Neural progenitor cell (in vitro differentiated cells): ENCODE data around the gene MAGEA1. TPM values are rescaled to one million over a fixed set of nuclear protein-coding genes. Genes with fewer than 3 reads are reported as not detected.
"Not testable (repeated sequence)": the region's sequence is repeated elsewhere in the genome, so short reads cannot be mapped to it uniquely, and the experiment has no call there.

Experiments
- DNase-seq: peaks from one replicate; pipeline ENCODE4 v3.0.0-alpha.2; 2016; ENCODE audit warnings: low spot score
- H2AFZ ChIP-seq: fragments of 200-600 bp; sonication (generic); replicated peaks from 2 replicates; pipeline ENCODE4 v1.6.1; 2016; ENCODE audit warnings: antibody characterized with exemption
- H3F3A ChIP-seq: fragments of 200-600 bp; sonication (generic); 2 replicates; pipeline ENCODE4 v1.6.1; 2016; ENCODE audit warnings: antibody characterized with exemption, low read depth
- H3K27ac ChIP-seq: fragments of 200-600 bp; sonication (generic); 2 replicates; pipeline ENCODE4 v1.5.1; 2016; ENCODE audit warnings: mild to moderate bottlenecking
- H3K27me3 ChIP-seq: fragments of 200-600 bp; sonication (generic); 2 replicates; pipeline ENCODE4 v1.6.1; 2016; ENCODE audit warnings: mild to moderate bottlenecking, moderate library complexity
- H3K36me3 ChIP-seq: fragments of 200-600 bp; sonication (generic); 2 replicates; pipeline ENCODE4 v1.5.1; 2016
- H3K4me1 ChIP-seq: fragments of 200-600 bp; sonication (generic); 2 replicates; pipeline ENCODE4 v1.6.1; 2016; ENCODE audit warnings: mixed run types
- H3K4me2 ChIP-seq: fragments of 200-600 bp; sonication (generic); 2 replicates; pipeline ENCODE4 v1.6.1; 2016
- H3K4me3 ChIP-seq: fragments of 200-600 bp; sonication (generic); 2 replicates; pipeline ENCODE4 v1.5.1; 2016
- H3K79me2 ChIP-seq: fragments of 200-600 bp; sonication (generic); 2 replicates; pipeline ENCODE4 v1.6.1; 2016; ENCODE audit warnings: low read depth
- H3K9ac ChIP-seq: fragments of 200-600 bp; sonication (generic); 2 replicates; pipeline ENCODE4 v1.6.1; 2016
- H3K9me3 ChIP-seq: fragments of 200-600 bp; sonication (generic); 2 replicates; pipeline ENCODE4 v1.5.1; 2016; ENCODE audit warnings: low read depth
- H4K20me1 ChIP-seq: fragments of 200-600 bp; sonication (generic); 2 replicates; pipeline ENCODE4 v1.6.1; 2016; ENCODE audit warnings: low read depth
- H3K27ac Mint-ChIP-seq: 3 replicates; pipeline ENCODE4 v1.8.0; 2021; ENCODE audit warnings: mixed read lengths
- H3K27me3 Mint-ChIP-seq: 2 replicates; pipeline ENCODE4 v1.8.0; 2022; ENCODE audit warnings: low read depth, mild to moderate bottlenecking, inconsistent platforms, moderate library complexity, mixed read lengths; ENCODE audit not compliant: insufficient read depth
- H3K36me3 Mint-ChIP-seq: 3 replicates; pipeline ENCODE4 v1.8.0; 2021; ENCODE audit warnings: mixed read lengths
- H3K4me1 Mint-ChIP-seq: 3 replicates; pipeline ENCODE4 v1.8.0; 2021; ENCODE audit warnings: mixed read lengths
- H3K4me3 Mint-ChIP-seq: 3 replicates; pipeline ENCODE4 v1.8.0; 2021; ENCODE audit warnings: mild to moderate bottlenecking, moderate library complexity, mixed read lengths
- H3K9me3 Mint-ChIP-seq: 3 replicates; pipeline ENCODE4 v1.8.0; 2020; ENCODE audit warnings: mixed read lengths
- CTCF ChIP-seq: fragments of 200-600 bp; sonication (generic); IDR thresholded peaks from 2 replicates; pipeline ENCODE4 v1.5.1; 2017; ENCODE audit warnings: antibody characterized with exemption, mild to moderate bottlenecking
- EZH2 ChIP-seq: fragments of 200-600 bp; sonication (generic); IDR thresholded peaks from 2 replicates; pipeline ENCODE4 v1.6.1; 2017; ENCODE audit warnings: antibody characterized with exemption, mild to moderate bottlenecking, moderate library complexity
- EZH2phosphoT487 ChIP-seq: fragments of 200-600 bp; sonication (generic); IDR thresholded peaks from 2 replicates; pipeline ENCODE4 v1.6.1; 2017; ENCODE audit warnings: antibody characterized with exemption
- total RNA-seq: library from RNA; depleted of rRNA; stranded (reverse); fragments of >200 nt; gene quantifications from 2 replicates; pipeline ENCODE4 v1.2.3, GENCODE V29; 2015; ENCODE audit warnings: low replicate concordance

Gene MAGEA1
- total RNA-seq, result not detected in 2 replicates

- TF ChIP-seq CTCF (no peak), EZH2phosphoT487 (no peak)
- Histone ChIP-seq H3F3A (no peaks in the 10 kb centered on the region), H3K4me1 (no peaks in the 10 kb centered on the region), H3K27ac (no peak within 1 kb of the TSS), H3K9me3 (no peaks in the 10 kb centered on the region), H3K36me3 (no peaks in the 10 kb centered on the region), H2AFZ (no peak within 1 kb of the TSS), H3K27me3 (no peaks in the 10 kb centered on the region), H3K4me2 (no peak within 1 kb of the TSS), H3K79me2 (no peaks in the 10 kb centered on the region), H4K20me1 (no peaks in the 10 kb centered on the region), H3K9ac (no peak within 1 kb of the TSS), H3K4me3 (no peak within 1 kb of the TSS)
- H3K9me3 Mint-ChIP-seq, result peaks cover 18% of the 10 kb centered on the region
- H3K4me3 Mint-ChIP-seq, result no peak within 1 kb of the TSS
- H3K36me3 Mint-ChIP-seq, result no peaks in the 10 kb centered on the region
- no peak for DNase-seq
- H3K27me3 Mint-ChIP-seq, result peaks cover 3% of the 10 kb centered on the region
- H3K4me1 Mint-ChIP-seq, result no peaks in the 10 kb centered on the region
- no peak within 1 kb of the TSS for H3K27ac Mint-ChIP-seq
Measured at GRCh38 chrX:153179131-153179530, at the start of gene MAGEA1. Gene MAGEA1, plus strand, starts transcription at chrX:153179284. Its CDS starts 3,106 bp downstream, at chrX:153182390.

GRCh38 chrX:153132924-153133323, 46.2 kb upstream of the MAGEA1 start:
- H2AFZ ChIP-seq, H3K4me3 Mint-ChIP-seq, DNase-seq, H3K9ac ChIP-seq, H3K36me3 Mint-ChIP-seq, H3K9me3 ChIP-seq, H3F3A ChIP-seq, H4K20me1 ChIP-seq, H3K9me3 Mint-ChIP-seq, H3K27me3 Mint-ChIP-seq, H3K4me3 ChIP-seq, H3K4me1 Mint-ChIP-seq, H3K36me3 ChIP-seq, H3K27me3 ChIP-seq, H3K79me2 ChIP-seq, H3K27ac ChIP-seq, H3K4me2 ChIP-seq, H3K27ac Mint-ChIP-seq, H3K4me1 ChIP-seq: not testable (repeated sequence)

- H3F3A ChIP-seq, H3K27me3 Mint-ChIP-seq, H3K36me3 Mint-ChIP-seq, DNase-seq, H3K9me3 Mint-ChIP-seq, H3K27ac Mint-ChIP-seq, H3K4me1 Mint-ChIP-seq, H3K9ac ChIP-seq, H3K4me2 ChIP-seq, H3K9me3 ChIP-seq, H3K27ac ChIP-seq, H3K79me2 ChIP-seq, H3K4me3 ChIP-seq, H4K20me1 ChIP-seq, H3K4me3 Mint-ChIP-seq, H3K27me3 ChIP-seq, H3K36me3 ChIP-seq, H3K4me1 ChIP-seq, H2AFZ ChIP-seq: not testable (repeated sequence)
Measured at GRCh38 chrX:153139074-153139473, 40.0 kb upstream of the MAGEA1 start.

- not testable (repeated sequence) for H3K4me2 ChIP-seq, H3K36me3 ChIP-seq
Measured at GRCh38 chrX:153146288-153146687, 32.8 kb upstream of the MAGEA1 start.

GRCh38 chrX:153153516-153153915, 25.6 kb upstream of the MAGEA1 start:
- no peaks in the 10 kb centered on the region for H3K4me1 ChIP-seq
- no peak overlapping the region for H3K27ac Mint-ChIP-seq
- H4K20me1 ChIP-seq, result no peaks in the 10 kb centered on the region
- H3K4me3 Mint-ChIP-seq, result no peak overlapping the region
- H3K27me3 Mint-ChIP-seq, result peaks cover 4% of the 10 kb centered on the region
- no peaks in the 10 kb centered on the region for H3K27me3 ChIP-seq
- no peak overlapping the region for H3K27ac ChIP-seq
- no peak overlapping the region for H2AFZ ChIP-seq
- no peaks in the 10 kb centered on the region for H3K36me3 Mint-ChIP-seq
- no peak for TF ChIP-seq EZH2
- no peaks in the 10 kb centered on the region for H3K4me1 Mint-ChIP-seq
- no peak overlapping the region for H3K9ac ChIP-seq
- no peak overlapping the region for H3K4me3 ChIP-seq
- H3F3A ChIP-seq, result no peaks in the 10 kb centered on the region
- H3K79me2 ChIP-seq, result no peaks in the 10 kb centered on the region
- H3K4me2 ChIP-seq, result no peak overlapping the region
- no peak for DNase-seq
- peaks cover 3% of the 10 kb centered on the region for H3K9me3 Mint-ChIP-seq
- no peaks in the 10 kb centered on the region for H3K9me3 ChIP-seq
- H3K36me3 ChIP-seq, result no peaks in the 10 kb centered on the region

More at GRCh38 chrX:153146288-153146687, 32.8 kb upstream of the MAGEA1 start:
- not testable (repeated sequence) for H3K4me3 ChIP-seq, H3K4me1 Mint-ChIP-seq, H3K27ac ChIP-seq, H3K9ac ChIP-seq, H3K4me1 ChIP-seq, H3K27ac Mint-ChIP-seq, H3K79me2 ChIP-seq, DNase-seq, H2AFZ ChIP-seq, H3F3A ChIP-seq, H3K9me3 ChIP-seq, H3K27me3 Mint-ChIP-seq, H3K27me3 ChIP-seq, H3K4me3 Mint-ChIP-seq, H4K20me1 ChIP-seq, H3K36me3 Mint-ChIP-seq, H3K9me3 Mint-ChIP-seq
